H1 (cell line): Measurements from ENCODE around the gene KRT34. TPM values are rescaled to one million over a fixed set of nuclear protein-coding genes. Genes with fewer than 3 reads are reported as not detected.

Experiments used
- CTCF ChIA-PET: fragments of 300-600 bp; sonication (Branson Sonifier 250); formaldehyde crosslinking; loops from one replicate; lab custom pipeline; 2021; ENCODE audit not compliant: partially characterized antibody; lab: Charles Lee
- POLR2A ChIA-PET: fragments of 300-600 bp; sonication (Branson Sonifier 250); formaldehyde crosslinking; loops from one replicate; lab custom pipeline; 2021; ENCODE audit warnings: inconsistent platforms; ENCODE audit not compliant: partially characterized antibody; lab: Charles Lee
- DNase-seq, 2 experiments: peaks; one replicate each; pipeline versions ENCODE4 v3.0.0 to v3.0.0-alpha.2; 2010 to 2022; ENCODE audit warnings: low spot score in 2 of 2, low read depth in 1 of 2, mixed read lengths in 1 of 2
- FAIRE-seq: peaks from 2 replicates; lab custom pipeline; 2011; peaks lifted over from hg19 to GRCh38; lab: Jason Lieb, UNC
- H2AFZ ChIP-seq: 2 replicates; pipeline ENCODE4 v1.8.1; 2012; ENCODE audit warnings: low read length, inconsistent platforms
- H2AK5ac ChIP-seq: 2 replicates; pipeline ENCODE4 v1.6.1; 2013; ENCODE audit warnings: low read depth, low read length
- H2BK120ac ChIP-seq: replicated peaks from 2 replicates; pipeline ENCODE3; 2013; ENCODE audit warnings: low read depth, low read length, inconsistent platforms
- H2BK12ac ChIP-seq: 2 replicates; pipeline ENCODE4 v1.6.1; 2013; ENCODE audit warnings: low read depth, low read length
- H2BK15ac ChIP-seq: 2 replicates; pipeline ENCODE4 v1.6.1; 2013; ENCODE audit warnings: low read length
- H2BK20ac ChIP-seq: 2 replicates; pipeline ENCODE4 v1.6.1; 2013; ENCODE audit warnings: low read length
- H2BK5ac ChIP-seq: 2 replicates; pipeline ENCODE4 v1.6.1; 2013; ENCODE audit warnings: low read depth, low read length
- H3K14ac ChIP-seq: 2 replicates; pipeline ENCODE4 v1.6.1; 2013; ENCODE audit warnings: inconsistent platforms; ENCODE audit not compliant: insufficient read length
- H3K18ac ChIP-seq: 2 replicates; pipeline ENCODE4 v1.6.1; 2013; ENCODE audit warnings: low read length; ENCODE audit errors: extremely low read depth
- H3K23ac ChIP-seq: 2 replicates; pipeline ENCODE4 v1.6.1; 2013; ENCODE audit warnings: inconsistent platforms; ENCODE audit not compliant: insufficient read length
- H3K23me2 ChIP-seq: 2 replicates; pipeline ENCODE4 v1.6.1; 2013; ENCODE audit warnings: low read depth, low read length
- H3K27ac ChIP-seq: 2 replicates; pipeline ENCODE4 v1.6.1; 2011; ENCODE audit warnings: low read depth, low read length, inconsistent platforms
- H3K27me3 ChIP-seq, 4 experiments: replicated peaks in 1 of 4; 1 replicate in 1 of 4; 2 replicates in 3 of 4; pipeline versions ENCODE4 v1.6.1 to v1.8.1; 2011 to 2013; ENCODE audit warnings: low read length in 3 of 4, mild to moderate bottlenecking in 3 of 4, inconsistent platforms in 2 of 4, mixed read lengths in 2 of 4, moderate library complexity in 1 of 4; ENCODE audit not compliant: control insufficient read depth in 3 of 4, insufficient read depth in 3 of 4; ENCODE audit errors: extremely low read depth in 1 of 4
- H3K36me3 ChIP-seq, 4 experiments: 2 replicates each; pipeline versions ENCODE4 v1.6.1 to v1.8.1; 2011 to 2013; ENCODE audit warnings: mild to moderate bottlenecking in 4 of 4, low read length in 3 of 4, moderate library complexity in 2 of 4, control low read depth in 1 of 4, inconsistent platforms in 1 of 4; ENCODE audit not compliant: insufficient read depth in 4 of 4, control insufficient read depth in 2 of 4
- H3K4ac ChIP-seq: replicated peaks from 2 replicates; pipeline ENCODE3; 2013; ENCODE audit warnings: low read length, low read depth, mixed read lengths, inconsistent platforms; ENCODE audit not compliant: insufficient read length
- H3K4me1 ChIP-seq, 4 experiments: replicated peaks in 1 of 4; 1 replicate in 1 of 4; 2 replicates in 3 of 4; pipeline versions ENCODE4 v1.6.1 to v1.8.1; 2011 to 2013; ENCODE audit warnings: low read length in 3 of 4, inconsistent platforms in 2 of 4, mixed read lengths in 1 of 4; ENCODE audit not compliant: insufficient read depth in 4 of 4, control insufficient read depth in 3 of 4
- H3K4me2 ChIP-seq, 2 experiments: 2 replicates each; pipeline versions ENCODE4 v1.6.1 to v1.8.1; 2011 to 2013; ENCODE audit warnings: low read depth in 2 of 2, low read length in 2 of 2, control low read depth in 1 of 2, inconsistent platforms in 1 of 2, mild to moderate bottlenecking in 1 of 2; ENCODE audit not compliant: insufficient read depth in 1 of 2
- H3K4me3 ChIP-seq, 4 experiments: fragments of 200-600, 300-600 bp in 1 of 4; sonication (generic), shearing (Covaris generic), sonication (Bioruptor Twin) in 1 of 4; 2 replicates each; pipeline versions ENCODE4 v1.5.1 to v1.8.1; 2011 to 2016; ENCODE audit warnings: low read length in 4 of 4, low read depth in 3 of 4, control low read depth in 2 of 4, inconsistent platforms in 2 of 4, mild to moderate bottlenecking in 2 of 4, mixed read lengths in 1 of 4, moderate library complexity in 1 of 4; ENCODE audit not compliant: insufficient read depth in 2 of 4; ENCODE audit errors: extremely low read depth in 1 of 4
- H3K56ac ChIP-seq: replicated peaks from 2 replicates; pipeline ENCODE3; 2013; ENCODE audit warnings: low read depth, mild to moderate bottlenecking, mixed read lengths, low read length, inconsistent platforms; ENCODE audit not compliant: insufficient read length
- H3K79me1 ChIP-seq: 2 replicates; pipeline ENCODE4 v1.6.1; 2013; ENCODE audit warnings: low read depth, low read length, control low read depth
- H3K79me2 ChIP-seq, 2 experiments: 2 replicates each; pipeline versions ENCODE4 v1.6.1 to v1.8.1; 2012 to 2013; ENCODE audit warnings: low read length in 2 of 2, mild to moderate bottlenecking in 2 of 2, inconsistent platforms in 1 of 2; ENCODE audit not compliant: insufficient read depth in 2 of 2, control insufficient read depth in 1 of 2
- H3K9ac ChIP-seq, 4 experiments: replicated peaks in 1 of 4; 1 replicate in 1 of 4; 2 replicates in 3 of 4; pipeline versions ENCODE4 v1.6.1 to v1.8.1; 2011 to 2013; ENCODE audit warnings: low read depth in 3 of 4, low read length in 3 of 4, control low read depth in 2 of 4, mild to moderate bottlenecking in 2 of 4, moderate library complexity in 2 of 4, inconsistent platforms in 1 of 4; ENCODE audit errors: extremely low read depth in 1 of 4
- H3K9me3 ChIP-seq, 2 experiments: 2 replicates each; pipeline versions ENCODE4 v1.6.1 to v1.8.1; 2012 to 2013; ENCODE audit warnings: mild to moderate bottlenecking in 2 of 2, moderate library complexity in 2 of 2, control low read depth in 1 of 2, inconsistent platforms in 1 of 2, low read depth in 1 of 2, low read length in 1 of 2, mixed read lengths in 1 of 2; ENCODE audit not compliant: insufficient read depth in 2 of 2
- H4K20me1 ChIP-seq, 2 experiments: replicated peaks in 1 of 2; 2 replicates each; pipeline versions ENCODE3 to v1.8.1; 2011 to 2013; ENCODE audit warnings: inconsistent platforms in 2 of 2, low read length in 2 of 2, mild to moderate bottlenecking in 1 of 2; ENCODE audit not compliant: insufficient read depth in 2 of 2, control insufficient read depth in 1 of 2
- H4K5ac ChIP-seq: 2 replicates; pipeline ENCODE4 v1.6.1; 2013; ENCODE audit warnings: low read length, low read depth, mixed read lengths, inconsistent platforms; ENCODE audit not compliant: insufficient read length
- H4K8ac ChIP-seq: 2 replicates; pipeline ENCODE4 v1.8.0; 2013; ENCODE audit warnings: mild to moderate bottlenecking, moderate library complexity, low read length, inconsistent platforms; ENCODE audit not compliant: insufficient read depth; ENCODE audit errors: extremely low read depth
- H4K91ac ChIP-seq: replicated peaks from 2 replicates; pipeline ENCODE3; 2013; ENCODE audit warnings: low read length, mixed read lengths, inconsistent platforms; ENCODE audit not compliant: insufficient read length
- EGR1 ChIP-seq: IDR thresholded peaks from 2 replicates; pipeline ENCODE4 v1.6.1; 2011; ENCODE audit warnings: low read depth, low read length, borderline replicate concordance
- EZH2 ChIP-seq: fragments of 200-600 bp; sonication (generic); IDR thresholded peaks from 2 replicates; pipeline ENCODE4 v1.7.1; 2012; ENCODE audit warnings: low read depth, mild to moderate bottlenecking, moderate library complexity, low read length, inconsistent platforms; ENCODE audit not compliant: severe bottlenecking
- KDM4A ChIP-seq: IDR thresholded peaks from one replicate; pipeline ENCODE4 v1.7.1; 2012; ENCODE audit warnings: low read depth, mild to moderate bottlenecking, moderate library complexity, low read length, inconsistent platforms; ENCODE audit not compliant: severe bottlenecking
- PHF8 ChIP-seq: fragments of 200-600 bp; sonication (generic); conservative IDR thresholded peaks from 2 replicates; pipeline ENCODE4 v1.7.1; 2012; ENCODE audit warnings: low read depth, mild to moderate bottlenecking, inconsistent platforms, low read length, moderate library complexity
- SAP30 ChIP-seq: fragments of 300-600 bp; sonication (generic); IDR thresholded peaks from 2 replicates; pipeline ENCODE4 v1.7.1; 2012; ENCODE audit warnings: low read length, moderate library complexity, mild to moderate bottlenecking, inconsistent platforms; ENCODE audit not compliant: insufficient read depth, insufficient replicate concordance
- YY1 ChIP-seq: IDR thresholded peaks from 2 replicates; pipeline ENCODE4 v1.6.1; 2011; ENCODE audit warnings: low read depth, mild to moderate bottlenecking, low read length
- WGBS, 2 experiments: shearing (Covaris generic) in 1 of 2; methylation state at CpG; one replicate each; pipeline versions ENCODE4 v1.1.6 to v1.1.7; 2013 to 2015; ENCODE audit warnings: low lambda C conversion rate in 2 of 2, mixed read lengths in 2 of 2, inconsistent platforms in 1 of 2, low coverage in 1 of 2, missing lambda C conversion rate in 1 of 2; ENCODE audit not compliant: insufficient replicate concordance in 2 of 2, insufficient coverage in 1 of 2, insufficient read length in 1 of 2; ENCODE audit errors: extremely low coverage in 1 of 2, missing lambda C conversion rate in 1 of 2; 5-methylcytosine and 5-hydroxymethylcytosine counted together
- polyA plus RNA-seq, 7 experiments: library from polyadenylated mRNA; depleted of rRNA in 3 of 7; stranded (reverse) in 5 of 7; unstranded in 2 of 7; fragments of >200 nt in 5 of 7; fragments of 200-250 nt in 2 of 7; gene quantifications; 1 replicate in 5 of 7; 2 replicates in 1 of 7; 4 replicates in 1 of 7; pipeline versions ENCODE4 v1.2.1 to v1.2.3, GENCODE V29; 2011 to 2013; ENCODE audit warnings: missing spikeins in 2 of 7, mixed read lengths in 2 of 7
- total RNA-seq: library from RNA; stranded (reverse); fragmentation: NEBNext Ultra II Directional; extraction: Animal tissue kit (Norgen Biotek cat#: 25700); gene quantifications from 2 replicates; pipeline ENCODE4 v1.2.1, GENCODE V29; 2021
- TF ChIP-seq, protein P1 (sequence below), 3 experiments: IDR thresholded peaks; 1 replicate in 2 of 3; 2 replicates in 1 of 3; pipeline versions ENCODE4 v1.5.1 to v1.6.1; 2011; ENCODE audit warnings: low read length in 3 of 3, mild to moderate bottlenecking in 3 of 3, inconsistent platforms in 2 of 3, low read depth in 1 of 3, moderate library complexity in 1 of 3; ENCODE audit not compliant: insufficient read depth in 1 of 3; ENCODE audit errors: control extremely low read depth in 1 of 3

The KRT34 gene
- total and polyA plus RNA-seq, 2 of the 8 experiments (the other 6 are each of a cell fraction or from before 2014, with no cell fraction given) = not detected

DNA sequence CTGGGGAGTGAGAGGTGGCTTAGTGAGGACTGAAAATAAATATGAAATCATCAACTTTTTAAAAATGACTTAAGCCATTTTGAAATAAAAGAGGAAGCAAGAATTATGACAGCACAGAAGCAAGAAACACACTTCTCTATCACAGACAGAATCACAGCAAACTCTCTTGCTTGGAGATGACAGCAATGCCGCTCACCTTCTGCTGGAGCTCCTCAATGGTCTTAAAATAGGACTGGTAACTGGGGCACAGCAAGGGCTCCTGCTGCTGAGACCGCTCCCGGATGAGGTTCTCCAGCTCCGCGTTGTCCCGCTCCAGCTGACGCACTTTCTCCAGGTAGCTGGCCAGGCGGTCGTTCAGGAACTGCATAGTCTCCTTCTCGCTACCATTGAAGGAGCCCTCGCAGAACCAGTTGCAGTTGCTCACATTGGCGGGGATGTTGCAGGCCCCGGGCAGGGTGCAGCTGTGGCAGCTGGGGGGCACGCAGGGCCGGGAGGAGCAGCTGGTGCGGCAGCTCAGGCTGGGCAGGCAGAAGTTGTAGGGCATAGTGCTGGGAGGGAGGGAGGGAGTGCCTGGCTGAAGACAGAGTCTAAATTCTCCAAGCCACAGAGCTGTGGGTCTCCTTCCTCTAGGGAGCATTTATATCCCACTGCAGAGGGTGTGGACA lies 15.0 kb upstream of the KRT34 start, which contains the start of gene KRT31:
TSS of gene KRT31 (minus strand) at position 613 of the 665 bp plus-strand sequence. CDS start at position 544, 69 bp downstream.
- H4K8ac ChIP-seq = no peak within 1 kb of the TSS; the same call in 1 of the 2 replicates
- H3K36me3 ChIP-seq = no peaks in the 10 kb centered on the region
- no peaks in the 10 kb centered on the region for H3K9me3 ChIP-seq
- no peak within 1 kb of the TSS for H3K56ac ChIP-seq
- H3K79me2 ChIP-seq = no peaks in the 10 kb centered on the region
- no peak within 1 kb of the TSS for H3K4me3 ChIP-seq
- no peak for DNase-seq
- no peak within 1 kb of the TSS for H2BK12ac ChIP-seq
- H2BK15ac ChIP-seq = no peak within 1 kb of the TSS
- 85% methylated on average over 16 of the region's 16 CpGs; no CpG with 5 or more reads in 1 of the 2 experiments for WGBS, 2 experiments
- FAIRE-seq = no peak
- no peak within 1 kb of the TSS for H2AK5ac ChIP-seq
- H3K79me1 ChIP-seq = no peaks in the 10 kb centered on the region
- H2BK5ac ChIP-seq = no peak within 1 kb of the TSS
- H3K23me2 ChIP-seq = no peaks in the 10 kb centered on the region
- H3K27me3 ChIP-seq = no peaks in the 10 kb centered on the region; a peak in 1 of 7 replicates
- no peak within 1 kb of the TSS for H2BK20ac ChIP-seq
- no peak within 1 kb of the TSS for H4K91ac ChIP-seq
- TF ChIP-seq KDM4A (no peak), SAP30 (no peak), EGR1 (no peak), PHF8 (no peak), YY1 (no peak), EZH2 (no peak)
- TF ChIP-seq, protein P1, sequence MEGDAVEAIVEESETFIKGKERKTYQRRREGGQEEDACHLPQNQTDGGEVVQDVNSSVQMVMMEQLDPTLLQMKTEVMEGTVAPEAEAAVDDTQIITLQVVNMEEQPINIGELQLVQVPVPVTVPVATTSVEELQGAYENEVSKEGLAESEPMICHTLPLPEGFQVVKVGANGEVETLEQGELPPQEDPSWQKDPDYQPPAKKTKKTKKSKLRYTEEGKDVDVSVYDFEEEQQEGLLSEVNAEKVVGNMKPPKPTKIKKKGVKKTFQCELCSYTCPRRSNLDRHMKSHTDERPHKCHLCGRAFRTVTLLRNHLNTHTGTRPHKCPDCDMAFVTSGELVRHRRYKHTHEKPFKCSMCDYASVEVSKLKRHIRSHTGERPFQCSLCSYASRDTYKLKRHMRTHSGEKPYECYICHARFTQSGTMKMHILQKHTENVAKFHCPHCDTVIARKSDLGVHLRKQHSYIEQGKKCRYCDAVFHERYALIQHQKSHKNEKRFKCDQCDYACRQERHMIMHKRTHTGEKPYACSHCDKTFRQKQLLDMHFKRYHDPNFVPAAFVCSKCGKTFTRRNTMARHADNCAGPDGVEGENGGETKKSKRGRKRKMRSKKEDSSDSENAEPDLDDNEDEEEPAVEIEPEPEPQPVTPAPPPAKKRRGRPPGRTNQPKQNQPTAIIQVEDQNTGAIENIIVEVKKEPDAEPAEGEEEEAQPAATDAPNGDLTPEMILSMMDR (IDR thresholded peaks at IDR 0.05; ENCODE audit: control extremely low read depth in 1 of 3, insufficient read depth in 1 of 3, low read depth in 1 of 3, low read length in 3 of 3) = no peak
- no peak within 1 kb of the TSS for H3K4ac ChIP-seq
- H3K4me2 ChIP-seq = no peak within 1 kb of the TSS
- H3K4me1 ChIP-seq = no peaks in the 10 kb centered on the region
- H4K5ac ChIP-seq = no peak within 1 kb of the TSS
- H3K27ac ChIP-seq = no peak within 1 kb of the TSS
- no peak within 1 kb of the TSS for H3K23ac ChIP-seq
- H2BK120ac ChIP-seq = no peak within 1 kb of the TSS
- no peak within 1 kb of the TSS for H3K9ac ChIP-seq
- H4K20me1 ChIP-seq = no peaks in the 10 kb centered on the region
- ChIA-PET POLR2A (no interaction called here), CTCF (interaction anchor here (0.6 to 1.1 kb wide), 2 partner anchors 21 to 86 kb away, joined by 3 to 4 read pairs; no protein-coding TSS in a partner anchor)
- no peak within 1 kb of the TSS for H3K14ac ChIP-seq
- no peak within 1 kb of the TSS for H3K18ac ChIP-seq
- no peak within 1 kb of the TSS for H2AFZ ChIP-seq
